ENCODE measurements around the gene WDR62.

WDR62 gene

DNA sequence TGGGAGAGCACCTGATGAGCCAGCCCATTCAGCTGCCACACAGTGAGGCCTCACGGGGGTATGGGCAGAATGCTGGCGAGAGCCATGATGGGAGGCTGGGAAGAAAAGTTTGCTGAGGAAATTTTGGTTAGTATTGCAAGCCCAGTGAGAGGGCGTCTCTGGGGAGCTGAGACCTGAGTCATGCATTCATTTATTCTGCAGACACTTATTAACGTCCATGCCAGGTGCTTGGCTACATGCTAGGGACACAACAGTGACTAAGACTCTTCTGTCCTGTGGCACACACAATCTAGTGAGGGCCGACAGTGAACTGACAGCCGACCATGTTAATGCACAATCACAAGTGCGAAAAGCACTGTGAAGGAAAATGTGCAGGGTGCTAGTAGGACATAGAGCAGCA is 27.2 kb downstream of the WDR62 start:
- no peak for DNase-seq

DNA sequence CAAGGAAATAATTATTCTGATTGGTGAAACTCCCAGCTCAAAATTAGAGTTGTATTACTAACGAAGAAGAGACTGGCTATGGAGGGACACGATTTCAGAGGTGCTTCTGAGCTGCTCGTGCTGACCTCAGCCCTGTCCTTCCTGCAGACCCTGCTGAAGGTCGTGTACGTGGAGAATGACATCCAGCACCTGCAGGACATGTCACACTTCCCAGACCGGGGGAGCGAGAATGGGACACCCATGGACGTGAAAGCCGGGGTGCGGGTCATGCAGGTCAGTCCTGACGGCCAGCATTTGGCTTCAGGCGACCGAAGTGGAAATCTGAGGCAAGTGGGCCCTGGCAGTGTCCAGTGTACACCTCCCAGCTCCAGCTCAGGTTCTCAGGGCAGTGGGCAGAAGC is 28.2 kb downstream of the WDR62 start:
- no peak for DNase-seq

DNA sequence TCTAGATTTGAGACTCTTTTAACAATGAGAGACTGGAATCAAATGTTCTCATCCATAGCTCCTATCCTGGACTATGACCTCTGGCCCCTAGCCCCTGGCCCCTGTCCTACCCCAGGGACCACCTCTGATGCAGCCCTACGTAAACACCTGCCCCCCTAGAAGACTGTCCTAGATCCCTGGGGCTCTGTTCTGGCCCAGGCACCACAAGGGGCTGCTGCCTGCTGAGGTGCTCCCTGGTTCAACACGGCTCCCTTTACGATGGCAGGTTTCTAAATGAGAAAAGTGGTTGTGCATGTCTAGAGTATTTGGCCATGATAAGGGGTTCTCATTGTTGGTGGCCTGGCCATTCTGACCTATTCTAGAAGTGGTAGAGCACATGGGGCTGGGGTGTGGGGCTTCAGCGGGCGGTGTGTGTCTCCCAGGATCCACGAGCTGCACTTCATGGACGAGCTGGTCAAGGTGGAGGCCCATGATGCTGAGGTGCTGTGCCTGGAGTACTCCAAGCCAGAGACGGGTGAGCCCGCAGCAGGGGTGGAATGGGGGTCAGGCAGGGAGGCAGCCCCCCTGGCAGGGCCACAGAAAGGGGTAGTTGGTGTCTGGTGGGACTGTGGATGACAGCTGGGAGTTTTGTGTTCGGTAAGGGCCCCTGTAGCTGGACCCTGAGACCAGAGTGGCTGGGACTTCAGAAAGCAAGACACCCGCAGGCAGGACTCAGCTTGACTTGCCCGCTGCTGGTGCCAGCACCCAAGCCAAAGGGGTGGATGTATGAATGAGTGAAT is 29.7 kb downstream of the WDR62 start:
- no peak for DNase-seq

- no peak for DNase-seq
Observed at GRCh38 chr19:36086326-36086725, 31.6 kb downstream of the WDR62 start.

DNA sequence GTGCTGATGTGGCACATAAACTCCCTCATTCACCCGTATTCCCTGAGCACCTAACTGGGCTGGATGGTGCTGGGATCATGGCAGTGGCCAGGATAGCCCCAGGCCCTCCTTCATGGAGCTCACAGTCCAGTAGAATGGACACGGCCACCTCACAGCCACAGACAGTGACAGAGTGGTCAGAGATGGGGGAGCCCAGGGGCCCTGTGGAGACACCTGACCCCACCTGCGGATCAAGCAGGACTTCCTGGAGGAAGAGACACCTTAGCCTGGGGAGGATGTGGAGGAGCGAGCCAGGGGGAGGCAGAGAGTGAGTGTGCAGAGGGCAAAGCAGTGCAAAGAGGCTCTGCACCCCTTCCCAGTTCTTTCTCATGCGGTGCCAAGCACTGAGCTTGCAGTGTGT is 35.1 kb downstream of the WDR62 start:
- no peak for DNase-seq

DNA sequence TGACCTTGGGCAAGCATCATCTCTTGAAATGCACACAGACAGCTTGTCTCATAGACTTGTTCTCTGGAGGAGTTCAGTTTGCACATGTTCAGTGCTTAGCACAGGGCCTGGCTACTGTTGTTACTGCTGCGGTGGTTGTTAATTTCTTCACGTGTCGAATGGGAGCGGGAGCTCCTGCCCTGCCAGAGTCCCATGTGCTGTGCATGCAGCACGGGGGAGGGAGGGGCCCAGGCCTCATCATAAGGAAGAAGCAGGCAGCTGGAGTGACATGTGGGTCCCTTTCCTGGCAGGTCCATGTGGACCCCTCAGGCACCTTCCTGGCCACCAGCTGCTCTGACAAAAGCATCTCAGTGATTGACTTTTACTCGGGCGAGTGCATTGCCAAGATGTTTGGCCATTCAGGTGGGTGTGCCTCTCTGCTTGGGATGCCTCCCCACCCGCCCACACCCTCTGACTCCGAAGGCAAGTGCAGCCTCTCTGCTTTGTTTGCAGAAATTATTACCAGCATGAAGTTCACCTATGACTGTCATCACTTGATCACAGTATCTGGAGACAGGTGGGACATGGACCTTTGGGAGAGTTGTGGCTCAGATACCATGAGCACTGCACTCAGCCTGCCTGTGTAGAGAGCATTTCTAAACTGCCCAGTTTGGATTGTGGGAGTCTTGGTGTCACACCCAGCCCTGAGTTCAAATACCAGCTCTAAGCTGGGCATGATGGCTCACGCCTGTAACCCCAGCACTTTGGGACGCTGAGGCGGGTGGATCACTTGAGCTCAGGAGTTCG is 36.4 kb downstream of the WDR62 start:
- no peak for DNase-seq

DNA sequence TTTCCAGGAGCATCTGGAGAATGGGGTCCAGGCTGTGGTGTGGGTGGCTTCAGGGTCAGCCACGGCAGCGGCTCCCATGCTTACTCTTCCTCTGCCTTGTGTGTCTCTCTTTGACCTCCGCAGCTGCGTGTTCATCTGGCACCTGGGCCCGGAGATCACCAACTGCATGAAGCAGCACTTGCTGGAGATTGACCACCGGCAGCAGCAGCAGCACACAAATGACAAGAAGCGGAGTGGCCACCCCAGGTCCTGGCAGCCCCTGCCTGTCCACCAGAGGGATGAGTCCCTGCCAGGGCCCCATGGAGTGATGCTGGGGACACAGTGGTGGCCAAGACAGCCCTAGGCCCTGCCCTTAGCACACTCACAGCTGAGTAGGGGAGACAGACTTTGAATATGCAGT is 37.9 kb downstream of the WDR62 start:
- no peak for DNase-seq

DNA sequence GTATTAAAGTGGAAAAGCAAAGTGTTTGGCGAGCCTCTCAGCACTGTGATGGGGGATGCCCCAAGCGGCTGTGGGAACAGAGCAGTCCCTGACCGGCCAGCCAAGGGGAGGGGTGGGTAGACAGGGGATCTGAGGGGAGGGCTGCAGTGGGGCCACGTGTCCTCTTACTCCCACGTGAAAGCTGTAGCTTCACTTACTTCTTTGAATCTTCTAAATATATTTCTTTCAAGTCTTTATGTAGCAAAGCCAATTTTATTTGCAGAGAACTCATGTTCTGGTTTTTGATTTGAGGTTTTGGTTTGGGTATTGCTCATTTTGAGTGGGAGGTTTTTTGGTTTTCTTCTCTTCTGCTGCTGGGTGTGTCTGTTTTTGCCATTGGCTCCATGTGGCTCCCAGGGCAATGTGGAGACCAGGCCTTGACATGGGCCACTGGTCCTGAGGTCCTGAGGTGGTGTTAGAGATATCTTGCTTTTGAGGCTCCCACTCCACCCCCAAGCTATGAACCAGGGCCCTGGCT is 38.5 kb downstream of the WDR62 start:
- no peak for DNase-seq

- DNase-seq = no peak
Observed at GRCh38 chr19:36093687-36094086, 39.0 kb downstream of the WDR62 start.

GRCh38 chr19:36097036-36097435 is 42.3 kb downstream of the WDR62 start:
- DNase-seq = no peak

- DNase-seq = no peak
Observed at GRCh38 chr19:36099166-36099785, 44.6 kb downstream of the WDR62 start.

- DNase-seq = no peak
Observed at GRCh38 chr19:36100476-36100875, 45.8 kb downstream of the WDR62 start.

- DNase-seq = no peak
Observed at GRCh38 chr19:36101550-36102327, 47.0 kb downstream of the WDR62 start.

GRCh38 chr19:36103040-36103626 is 48.4 kb downstream of the WDR62 start:
- no peak for DNase-seq

- DNase-seq = no peak
Observed at GRCh38 chr19:36103842-36104552, 49.3 kb downstream of the WDR62 start.

DNA sequence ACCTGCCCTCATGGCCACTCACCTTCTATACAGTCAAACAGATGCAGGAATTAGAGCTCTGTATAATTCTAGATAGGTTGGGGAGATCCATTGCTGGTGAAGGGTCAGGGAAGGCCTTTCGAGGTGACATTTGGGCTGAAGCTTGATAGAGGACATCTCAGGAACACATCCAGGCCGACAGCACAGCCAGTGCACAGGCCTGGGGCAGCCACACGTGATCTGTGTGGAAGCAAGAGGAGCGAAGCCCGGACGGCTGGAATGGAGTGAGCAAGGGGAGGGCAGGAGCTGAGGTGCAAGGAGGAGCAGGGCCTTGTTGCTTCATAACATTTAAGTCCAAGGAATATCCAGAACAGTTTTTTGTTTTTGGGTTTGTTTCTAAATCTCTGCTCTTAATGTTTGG is 51.7 kb downstream of the WDR62 start:
- DNase-seq = no peak

- no peak for DNase-seq
Observed at GRCh38 chr19:36106991-36107390, 52.3 kb downstream of the WDR62 start.

DNA sequence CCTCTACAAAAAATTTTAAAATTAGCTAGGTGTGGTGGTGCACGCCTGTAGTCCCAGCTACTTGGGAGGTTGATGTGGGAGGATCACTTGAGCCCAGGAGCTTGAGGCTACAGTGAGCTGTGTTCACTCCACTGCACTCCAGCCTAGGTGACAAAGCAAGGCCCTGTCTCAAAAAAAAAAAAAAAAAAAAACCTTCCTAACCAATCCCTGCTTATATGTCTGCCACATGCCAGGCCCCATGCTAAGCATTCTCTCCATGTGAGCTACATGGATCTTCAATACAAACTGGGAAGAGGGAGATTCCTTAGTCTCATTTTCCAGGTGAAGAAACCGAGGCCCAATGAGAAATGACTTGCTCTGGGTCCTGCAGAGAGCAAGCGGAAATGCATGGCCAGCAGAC is 54.0 kb downstream of the WDR62 start:
- no peak for DNase-seq

- DNase-seq = no peak
Observed at GRCh38 chr19:36110487-36111199, 55.9 kb downstream of the WDR62 start, which contains the start of gene OVOL3. Gene OVOL3, plus strand, starts transcription at chr19:36111143. Its CDS starts 60 bp downstream, at chr19:36111203.

DNA sequence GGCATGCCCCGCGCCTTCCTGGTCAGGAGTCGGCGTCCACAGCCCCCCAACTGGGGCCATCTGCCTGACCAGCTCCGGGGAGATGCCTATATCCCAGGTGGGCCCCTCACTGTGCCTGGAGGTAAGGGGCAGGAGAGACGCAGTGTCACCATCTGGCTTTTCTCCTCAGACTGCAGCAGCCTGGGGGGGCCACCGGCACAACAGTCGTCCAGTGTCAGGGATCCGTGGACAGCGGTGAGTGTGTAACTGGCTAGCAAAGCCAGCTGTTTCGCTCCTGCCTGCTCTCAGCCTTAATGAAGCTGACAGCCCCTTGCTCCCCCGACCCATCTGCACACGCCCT is 56.5 kb downstream of the WDR62 start:
- no peak for DNase-seq

GRCh38 chr19:36112678-36113077 is 58.0 kb downstream of the WDR62 start:
- no peak for DNase-seq

All from NCI-H1930 (cell line).